GM18951 (cell line): ENCODE data around the gene CRACR2A.

Experiments used
- POLR2A ChIP-seq: IDR thresholded peaks from 4 replicates; pipeline ENCODE4 v1.6.1; 2011; ENCODE audit warnings: mild to moderate bottlenecking; ENCODE audit not compliant: insufficient read length, insufficient read depth; ENCODE audit errors: extremely low read depth
- in situ Hi-C: fragments of 300-500 bp; cut with MboI; formaldehyde crosslinking; loops from one replicate; pipeline ENCODE4 v1.12.0; 2022; ENCODE audit warnings: low sequenced_read_pairs, mixed read lengths, inconsistent platforms; ENCODE audit not compliant: unreplicated experiment

CRACR2A gene

GRCh38 chr12:3700861-3701260 lies 52.0 kb downstream of the CRACR2A start:
- in situ Hi-C loops = no loop called here
- no peak for TF ChIP-seq POLR2A

- in situ Hi-C loops = no loop called here
- no peak for TF ChIP-seq POLR2A
These were observed 54.5 kb downstream of the CRACR2A start for GRCh38 chr12:3698218-3698974.

GRCh38 chr12:3697311-3697870 lies 55.5 kb downstream of the CRACR2A start:
- in situ Hi-C loops = no loop called here
- no peak for TF ChIP-seq POLR2A

GRCh38 chr12:3694673-3695072 lies 58.2 kb downstream of the CRACR2A start:
- no peak for TF ChIP-seq POLR2A
- in situ Hi-C loops = no loop called here

GRCh38 chr12:3692616-3693365 lies 60.1 kb downstream of the CRACR2A start:
- no peak for TF ChIP-seq POLR2A
- in situ Hi-C loops = no loop called here

- in situ Hi-C loops = no loop called here
- TF ChIP-seq POLR2A = no peak
These were observed 66.4 kb downstream of the CRACR2A start for GRCh38 chr12:3686463-3686862.

GRCh38 chr12:3685830-3686229 lies 67.1 kb downstream of the CRACR2A start:
- in situ Hi-C loops = no loop called here

GRCh38 chr12:3684449-3685051 lies 68.4 kb downstream of the CRACR2A start:
- no peak for TF ChIP-seq POLR2A
- in situ Hi-C loops = no loop called here

More at GRCh38 chr12:3685830-3686229, 67.1 kb downstream of the CRACR2A start:
- TF ChIP-seq POLR2A = no peak

GRCh38 chr12:3683670-3684069 lies 69.2 kb downstream of the CRACR2A start:
- TF ChIP-seq POLR2A = no peak
- in situ Hi-C loops = no loop called here

GRCh38 chr12:3681595-3682061 lies 71.3 kb downstream of the CRACR2A start:
- in situ Hi-C loops = no loop called here

GRCh38 chr12:3680919-3681594 lies 71.9 kb downstream of the CRACR2A start:
- no peak for TF ChIP-seq POLR2A
- in situ Hi-C loops = no loop called here

More at GRCh38 chr12:3681595-3682061, 71.3 kb downstream of the CRACR2A start:
- no peak for TF ChIP-seq POLR2A

- TF ChIP-seq POLR2A = no peak
- in situ Hi-C loops = no loop called here
These were observed 73.1 kb downstream of the CRACR2A start for GRCh38 chr12:3679831-3680230.

- in situ Hi-C loops = no loop called here
- no peak for TF ChIP-seq POLR2A
These were observed 75.3 kb downstream of the CRACR2A start for GRCh38 chr12:3677609-3678008.
